A549 (cell line): ENCODE data around the gene DCAF7. TPM values are rescaled to one million over a fixed set of nuclear protein-coding genes. Genes with fewer than 3 reads are reported as not detected.

Source experiments
- ATAC-seq, 2 experiments: fragments of 200-7000 bp in 1 of 2; fragments of >200 bp in 1 of 2; cut with Nextera tagmentation in 1 of 2; cut with Tn5 transposase in 1 of 2; 3 replicates each; pipeline versions ENCODE4 v1.8.0 to v1.9.1; 2018 to 2020; ENCODE audit warnings: mild to moderate bottlenecking in 1 of 2, moderate library complexity in 1 of 2
- CTCF ChIA-PET: fragments of 300-600 bp; sonication (Branson Sonifier 250); formaldehyde crosslinking; extraction: SDS; loops from one replicate; lab custom pipeline; 2021; ENCODE audit warnings: antibody characterized with exemption, inconsistent platforms; lab: Yijun Ruan, JAX
- POLR2A ChIA-PET: fragments of 350-600 bp; formaldehyde crosslinking; extraction: SDS; loops from one replicate; lab custom pipeline; 2021; ENCODE audit warnings: antibody characterized with exemption, inconsistent platforms; lab: Yijun Ruan, JAX
- DNase-seq, 2 experiments: peaks; one replicate each; pipeline versions ENCODE4 v3.0.0 to v3.0.0-alpha.2; 2011 to 2016; ENCODE audit warnings: low read depth in 1 of 2, low spot score in 1 of 2
- FAIRE-seq: peaks from 2 replicates; lab custom pipeline; 2011; peaks lifted over from hg19 to GRCh38; lab: Jason Lieb, UNC
- H3K27ac ChIP-seq, 2 experiments: fragments of >200 bp; sonication (Bioruptor Twin); formaldehyde crosslinking; 3 replicates each; pipeline ENCODE4 v1.5.1; 2016 to 2017
- H3K4me1 ChIP-seq: fragments of >200 bp; sonication (Bioruptor Twin); formaldehyde crosslinking; 3 replicates; pipeline ENCODE4 v1.6.1; 2016
- H3K4me2 ChIP-seq: fragments of >200 bp; sonication (Bioruptor Twin); formaldehyde crosslinking; 3 replicates; pipeline ENCODE4 v1.6.1; 2016
- H3K4me3 ChIP-seq: fragments of >200 bp; sonication (Bioruptor Twin); formaldehyde crosslinking; 3 replicates; pipeline ENCODE4 v1.5.1; 2016
- H3K9me3 ChIP-seq: fragments of >200 bp; sonication (Bioruptor Twin); formaldehyde crosslinking; 3 replicates; pipeline ENCODE4 v1.6.1; 2016
- ATOH8 ChIP-seq: fragments of 250-450 bp; sonication (Bioruptor Pico); IDR thresholded peaks from 2 replicates; pipeline ENCODE4 v1.5.0; 2020; ENCODE audit warnings: low read depth, mild to moderate bottlenecking, moderate library complexity
- CBX8 ChIP-seq: fragments of 200-600 bp; sonication (generic); IDR thresholded peaks from 2 replicates; pipeline ENCODE4 v1.6.1; 2016
- CHD4 ChIP-seq: fragments of 200-600 bp; sonication (generic); IDR thresholded peaks from 2 replicates; pipeline ENCODE4 v1.6.1; 2016; ENCODE audit warnings: antibody characterized with exemption, mild to moderate bottlenecking, borderline replicate concordance
- E2F6 ChIP-seq: IDR thresholded peaks from 2 replicates; pipeline ENCODE4 v1.6.1; 2012; ENCODE audit warnings: low read depth, borderline replicate concordance
- EHF ChIP-seq: fragments of 250-450 bp; sonication (Bioruptor Pico); IDR thresholded peaks from 2 replicates; pipeline ENCODE4 v1.5.0; 2020; ENCODE audit warnings: mild to moderate bottlenecking
- GATA3 ChIP-seq: IDR thresholded peaks from 2 replicates; pipeline ENCODE4 v1.6.1; 2012; ENCODE audit warnings: borderline replicate concordance
- HMGXB4 ChIP-seq: fragments of 250-450 bp; sonication (Bioruptor Pico); IDR thresholded peaks from 2 replicates; pipeline ENCODE4 v1.5.0; 2021; ENCODE audit warnings: mild to moderate bottlenecking, moderate library complexity, borderline replicate concordance
- HOXB13 ChIP-seq: fragments of 250-450 bp; sonication (Bioruptor Pico); IDR thresholded peaks from 2 replicates; pipeline ENCODE4 v1.5.0; 2020; ENCODE audit warnings: low read depth, mild to moderate bottlenecking, moderate library complexity
- KDM1A ChIP-seq: fragments of 200-600 bp; sonication (generic); IDR thresholded peaks from 2 replicates; pipeline ENCODE4 v1.6.1; 2016; ENCODE audit warnings: low read depth, mild to moderate bottlenecking
- MAZ ChIP-seq: fragments of 150-350 bp; IDR thresholded peaks from 2 replicates; pipeline ENCODE4 v1.6.1; 2014; ENCODE audit warnings: antibody characterized with exemption, low read depth, low read length, borderline replicate concordance
- PBX3 ChIP-seq: IDR thresholded peaks from 2 replicates; pipeline ENCODE4 v1.6.1; 2012
- PHF8 ChIP-seq: fragments of 200-600 bp; sonication (generic); IDR thresholded peaks from 2 replicates; pipeline ENCODE4 v1.6.1; 2016; ENCODE audit warnings: low read depth, mild to moderate bottlenecking, antibody characterized with exemption, moderate library complexity, borderline replicate concordance
- RARB ChIP-seq: fragments of 250-450 bp; sonication (Bioruptor Pico); IDR thresholded peaks from 2 replicates; pipeline ENCODE4 v1.8.0; 2021; ENCODE audit warnings: mild to moderate bottlenecking, moderate library complexity
- REST ChIP-seq: fragments of 200-600 bp; sonication (generic); IDR thresholded peaks from 2 replicates; pipeline ENCODE4 v1.6.1; 2016; ENCODE audit warnings: antibody characterized with exemption, mild to moderate bottlenecking, moderate library complexity
- TP53 ChIP-seq: fragments of 250-450 bp; sonication (Bioruptor Pico); IDR thresholded peaks from 2 replicates; pipeline ENCODE4 v1.5.0; 2021; ENCODE audit warnings: mild to moderate bottlenecking, moderate library complexity
- ZFP36 ChIP-seq: fragments of 450-650 bp; IDR thresholded peaks from 2 replicates; pipeline ENCODE4 v1.6.1; 2014; ENCODE audit warnings: borderline replicate concordance; ENCODE audit not compliant: partially characterized antibody
- ZSCAN20 ChIP-seq: fragments of 250-450 bp; sonication (Bioruptor Pico); IDR thresholded peaks from 2 replicates; pipeline ENCODE4 v1.8.0; 2022; ENCODE audit warnings: mild to moderate bottlenecking, moderate library complexity
- WGBS: methylation state at CpG from one replicate; pipeline ENCODE4 v1.1.6; 2017; ENCODE audit errors: missing lambda C conversion rate; 5-methylcytosine and 5-hydroxymethylcytosine counted together
- polyA plus RNA-seq, 4 experiments: library from polyadenylated mRNA; depleted of rRNA in 3 of 4; stranded (reverse); fragments of >200 nt; fragmentation: RNase III in 1 of 4; extraction: RNeasy Plus Mini Kit Qiagen cat#74134 plus additional on column Dnase treatment in 1 of 4; gene quantifications; 2 replicates in 3 of 4; 3 replicates in 1 of 4; pipeline ENCODE4 v1.2.3, GENCODE V29; 2011 to 2017

DCAF7 gene
- polyA plus RNA-seq, 2 of the 4 experiments (the other 2 are of a cell fraction), result 37.9 to 51.4 TPM

- Histone ChIP-seq H3K4me3 (peak overlapping the region; percentile 99), H3K4me2 (peak overlapping the region; percentile 87), H3K9me3 (no peaks in the 10 kb centered on the region)
- WGBS, result 17% methylated on average over 18 of the region's 18 CpGs
- DNase-seq (no peak), ATAC-seq (peak in 1 of 2 experiments; percentile 56; a peak in 2 of 6 replicates)
- TF ChIP-seq REST (no peak), EHF (CRISPR knock-in tag) (no peak), CHD4 (no peak), RARB (CRISPR knock-in tag) (no peak), PHF8 (no peak), HMGXB4 (CRISPR knock-in tag) (no peak), E2F6 (no peak; the same call in 1 of the 2 replicates), GATA3 (no peak), KDM1A (no peak), MAZ (no peak), ZSCAN20 (CRISPR knock-in tag) (no peak)
- TF ChIP-seq, all 56 proteins: peak for 0
- ChIA-PET POLR2A (interaction anchor here (0.6 to 0.7 kb wide), 3 partner anchors 26 to 607 kb away, joined by 3 to 4 read pairs (median 3); no protein-coding TSS in a partner anchor), CTCF (interaction anchor here (0.8 to 2.8 kb wide), 8 partner anchors 34 to 124 kb away, joined by 3 to 13 read pairs (median 4); partner anchors contain the start of gene CYB561)
- H3K27ac ChIP-seq, result peak overlapping the region; percentile 90 to 92
- peaks cover 18% of the 10 kb centered on the region for H3K4me1 ChIP-seq
- FAIRE-seq, result no peak
These were observed 860 bp upstream of the DCAF7 start for GRCh38 chr17:63549289-63549945.

DNA sequence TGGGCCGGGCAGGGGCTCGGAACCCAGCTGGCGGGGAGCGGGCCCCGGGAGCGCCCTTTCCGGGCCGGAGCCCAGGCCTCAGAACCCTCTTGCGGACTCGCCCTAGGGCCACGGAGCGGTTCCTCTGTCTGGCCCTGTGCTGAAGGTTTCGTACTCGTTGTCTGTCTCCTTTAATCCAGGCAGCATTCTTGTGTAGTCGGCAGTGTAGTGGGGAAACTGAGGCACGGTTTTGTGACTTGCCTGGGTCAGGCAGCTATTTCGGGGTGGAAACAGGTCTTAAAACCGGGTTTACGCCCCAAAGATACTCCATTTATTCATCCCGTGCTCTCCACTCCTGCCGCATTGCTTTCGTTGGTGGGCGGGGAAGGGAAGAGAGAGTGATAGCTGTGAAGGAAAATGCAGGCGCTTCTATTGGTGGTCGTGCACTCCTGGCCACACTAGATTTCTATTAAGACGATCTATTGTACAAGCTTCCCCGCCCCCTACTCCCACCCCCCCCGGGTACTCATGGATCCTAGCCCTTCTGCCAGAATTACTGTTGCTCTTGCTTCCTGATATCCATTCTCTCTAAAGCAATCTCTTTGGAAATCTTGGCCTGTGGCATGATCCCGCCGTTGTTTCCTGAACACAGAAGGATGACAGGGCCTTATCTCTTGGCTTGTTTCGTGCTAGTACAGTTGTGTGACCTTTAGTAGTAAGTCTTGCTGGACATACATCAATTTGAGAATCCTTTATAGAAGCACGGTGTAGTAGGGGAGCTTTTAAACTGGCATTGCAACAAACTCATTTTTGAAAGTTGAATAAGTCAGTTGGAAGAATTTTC, 751 bp downstream of the DCAF7 start:
- Histone ChIP-seq H3K9me3 (no peaks in the 10 kb centered on the region), H3K4me2 (peak overlapping the region; percentile 84), H3K27ac (peak overlapping the region; percentile 97), H3K4me1 (peaks cover 18% of the 10 kb centered on the region), H3K4me3 (peak overlapping the region; percentile 99)
- CTCF ChIA-PET, result interaction anchor here (0.8 to 2.1 kb wide), 12 partner anchors 9 to 104 kb away, joined by 3 to 5 read pairs (median 4); partner anchors contain the start of gene CYB561
- WGBS, result 2% methylated on average over 23 of the region's 32 CpGs
- peak; percentile 32 to 45 for ATAC-seq
- FAIRE-seq, result no peak
- POLR2A ChIA-PET, result interaction anchor here (0.5 to 1.0 kb wide), 4 partner anchors 50 to 118 kb away, joined by 3 read pairs; partner anchors contain the start of gene TACO1
- no peak for TF ChIP-seq ATOH8 (CRISPR knock-in tag)
- no peak for TF ChIP-seq HOXB13
- no peak for TF ChIP-seq CBX8
- no peak for TF ChIP-seq PBX3
- no peak for TF ChIP-seq ZFP36
- TF ChIP-seq PHF8, result peak; percentile 39; the same call in 1 of the 2 replicates
- 0 out of 2 replicates have a peak, but pooled peaks have one; percentile 9 for TF ChIP-seq TP53 (CRISPR knock-in tag)
- peak; percentile 38 to 49 for DNase-seq
